GM12878 (cell line): ENCODE results near the gene SSU72. TPM values are rescaled to one million over a fixed set of nuclear protein-coding genes. Genes with fewer than 3 reads are reported as not detected.
"Not testable (repeated sequence)": the region's sequence is repeated elsewhere in the genome, so short reads cannot be mapped to it uniquely, and the experiment has no call there.

ENCODE experiments used
- ATAC-seq: fragments of 200-7000 bp; cut with Tn5 transposase; 3 replicates; pipeline ENCODE4 v1.9.1; 2020; ENCODE audit warnings: mild to moderate bottlenecking, moderate library complexity
- BruUV-seq: library from RNA; stranded (reverse); fragments of 400-500 nt; replicated peaks from 2 replicates; lab custom pipeline; 2021; lab: Mats Ljungman, UMichigan
- CTCF ChIA-PET: fragments of 300-600 bp; sonication (Branson Sonifier 250); formaldehyde crosslinking; extraction: SDS; loops from one replicate; lab custom pipeline; 2021; ENCODE audit warnings: inconsistent platforms; lab: Yijun Ruan, JAX
- POLR2A ChIA-PET: fragments of 350-600 bp; formaldehyde crosslinking; extraction: SDS; loops from one replicate; lab custom pipeline; 2021; ENCODE audit warnings: inconsistent platforms; lab: Charles Lee
- RAD21 ChIA-PET: fragments of 300-600 bp; sonication (Branson Sonifier 250); formaldehyde crosslinking; loops from one replicate; lab custom pipeline; 2023; ENCODE audit warnings: antibody characterized with exemption; ENCODE audit not compliant: unreplicated experiment; lab: Charles Lee
- SMC1A ChIA-PET: fragments of 300-600 bp; sonication (Branson Sonifier 250); formaldehyde crosslinking; loops from one replicate; lab custom pipeline; 2023; ENCODE audit not compliant: unreplicated experiment, uncharacterized antibody; lab: Charles Lee
- DNase-seq: peaks from one replicate; pipeline ENCODE4 v3.0.0-alpha.2; 2011; ENCODE audit warnings: low read depth, low spot score
- FAIRE-seq: peaks from 3 replicates; lab custom pipeline; 2011; peaks lifted over from hg19 to GRCh38; lab: Jason Lieb, UNC
- H2AFZ ChIP-seq: 2 replicates; pipeline ENCODE4 v1.6.0; 2011; ENCODE audit warnings: low read depth, low read length, control low read depth; ENCODE audit not compliant: control insufficient read depth
- H3K27ac ChIP-seq: 2 replicates; pipeline ENCODE4 v1.5.1; 2011; ENCODE audit warnings: control low read depth; ENCODE audit not compliant: control insufficient read depth, insufficient read depth
- H3K27me3 ChIP-seq, 2 experiments: replicated peaks in 1 of 2; 2 replicates each; pipeline versions ENCODE4 v1.6.0 to v1.6.1; 2011; ENCODE audit warnings: low read length in 1 of 2; ENCODE audit not compliant: control insufficient read depth in 2 of 2, insufficient read depth in 2 of 2
- H3K36me3 ChIP-seq, 2 experiments: 2 replicates each; pipeline ENCODE4 v1.5.1; 2011; ENCODE audit warnings: low read length in 1 of 2; ENCODE audit not compliant: control insufficient read depth in 2 of 2, insufficient read depth in 2 of 2
- H3K4me1 ChIP-seq: 2 replicates; pipeline ENCODE4 v1.6.1; 2011; ENCODE audit warnings: mild to moderate bottlenecking, low read length, moderate library complexity, mixed read lengths; ENCODE audit not compliant: control insufficient read depth, insufficient read depth
- H3K4me2 ChIP-seq: 2 replicates; pipeline ENCODE4 v1.6.0; 2011; ENCODE audit warnings: control low read depth; ENCODE audit not compliant: control insufficient read depth, insufficient read depth
- H3K4me3 ChIP-seq: fragments of 200-600 bp; sonication (generic); 2 replicates; pipeline ENCODE4 v1.5.1; 2016
- H3K79me2 ChIP-seq: 2 replicates; pipeline ENCODE4 v1.6.0; 2011; ENCODE audit warnings: low read length; ENCODE audit not compliant: control insufficient read depth, insufficient read depth
- H3K9ac ChIP-seq: 2 replicates; pipeline ENCODE4 v1.8.0; 2011; ENCODE audit warnings: low read length, control low read depth, mixed read lengths; ENCODE audit not compliant: control insufficient read depth, insufficient read depth
- H3K9me3 ChIP-seq: replicated peaks from 3 replicates; pipeline ENCODE4 v1.5.1; 2011; ENCODE audit warnings: mild to moderate bottlenecking, low read length; ENCODE audit not compliant: control insufficient read depth, insufficient read depth
- H4K20me1 ChIP-seq: 2 replicates; pipeline ENCODE4 v1.6.0; 2011; ENCODE audit not compliant: control insufficient read depth, insufficient read depth
- CBFB ChIP-seq: IDR thresholded peaks from 2 replicates; pipeline ENCODE4 v1.6.1; 2016; ENCODE audit warnings: antibody characterized with exemption, low read depth
- DPF2 ChIP-seq: fragments of 450-650 bp; IDR thresholded peaks from 2 replicates; pipeline ENCODE4 v1.6.1; 2017; ENCODE audit warnings: mild to moderate bottlenecking
- EGR1 ChIP-seq, 2 experiments: IDR thresholded peaks; 1 replicate in 1 of 2; 2 replicates in 1 of 2; pipeline ENCODE4 v1.6.1; 2011 to 2012; ENCODE audit warnings: low read depth in 2 of 2, low read length in 2 of 2, borderline replicate concordance in 1 of 2, mild to moderate bottlenecking in 1 of 2, moderate library complexity in 1 of 2
- MEF2A ChIP-seq: IDR thresholded peaks from 2 replicates; pipeline ENCODE4 v1.6.1; 2011; ENCODE audit warnings: low read depth, mild to moderate bottlenecking, low read length, moderate library complexity; ENCODE audit not compliant: insufficient read depth
- SIX5 ChIP-seq: IDR thresholded peaks from 2 replicates; pipeline ENCODE4 v1.6.1; 2011; ENCODE audit warnings: mild to moderate bottlenecking, low read depth, low read length, moderate library complexity; ENCODE audit not compliant: severe bottlenecking
- STAT3 ChIP-seq: IDR thresholded peaks from 2 replicates; pipeline ENCODE4 v1.6.1; 2011; ENCODE audit warnings: low read depth, low read length, improper control_type of control experiment
- TAF1 ChIP-seq: IDR thresholded peaks from 2 replicates; pipeline ENCODE4 v1.6.1; 2011; ENCODE audit warnings: mild to moderate bottlenecking, low read depth, low read length, borderline replicate concordance
- WGBS: methylation state at CpG from one replicate; pipeline ENCODE4 v1.1.6; 2016; ENCODE audit warnings: low lambda C conversion rate; ENCODE audit not compliant: insufficient replicate concordance, insufficient coverage; ENCODE audit errors: missing lambda C conversion rate; 5-methylcytosine and 5-hydroxymethylcytosine counted together
- in situ Hi-C: fragments of 300-500 bp; cut with MboI; formaldehyde crosslinking; loops from 9 replicates; pipeline ENCODE4 v1.14.3; 2018; ENCODE audit warnings: mixed read lengths
- intact Hi-C: fragments of 100-400 bp; cut with micrococcal nuclease; formaldehyde crosslinking; loops from one replicate; pipeline ENCODE4 v1.14.2; 2022; ENCODE audit not compliant: unreplicated experiment
- polyA plus RNA-seq, 11 experiments: library from polyadenylated mRNA; depleted of rRNA in 4 of 11; unstranded in 6 of 11; stranded (reverse) in 5 of 11; fragments of >200 nt; fragmentation: Nextera tagmentation in 4 of 11; fragmentation: Illumina TruSeq in 1 of 11; extraction: Ambion mirVana in 4 of 11; extraction: Trizol in 1 of 11; gene quantifications; 1 replicate in 1 of 11; 2 replicates in 10 of 11; pipeline versions ENCODE4 v1.2.1 to v1.2.3, GENCODE V29; 2011 to 2016; ENCODE audit warnings: inconsistent platforms in 2 of 11, missing spikeins in 2 of 11, low read depth in 1 of 11
- total RNA-seq, 4 experiments: library from RNA; depleted of rRNA in 3 of 4; stranded (reverse); fragments of >200 nt in 3 of 4; fragmentation: Illumina TruSeq in 1 of 4; extraction: Trizol in 1 of 4; gene quantifications; 2 replicates each; pipeline versions ENCODE4 v1.2.1 to v1.2.3, GENCODE V29; 2013 to 2021

The SSU72 gene
- total and polyA plus RNA-seq, 10 of the 15 experiments (the other 5 are each of a cell fraction or from before 2014, with no cell fraction given), result 28.6 to 172 (median 67.7) TPM

- no peak for TF ChIP-seq DPF2
- no peak for TF ChIP-seq CBFB
- TF ChIP-seq EGR1 (IDR thresholded peaks at IDR 0.05; ENCODE audit: borderline replicate concordance in 1 of 2, low read depth in 2 of 2, low read length in 2 of 2), result no peak
- TF ChIP-seq TAF1, result no peak
- no peak for TF ChIP-seq MEF2A
- no peak for TF ChIP-seq SIX5
- TF ChIP-seq STAT3, result no peak
- 68% methylated on average over 18 of the region's 31 CpGs for WGBS
- in situ Hi-C loops, result no loop called here
- Histone ChIP-seq H3K27me3 (no peaks in the 10 kb centered on the region), H3K9me3 (no peaks in the 10 kb centered on the region; the same call in 1 of the 3 replicates), H4K20me1 (no peaks in the 10 kb centered on the region), H2AFZ (no peak overlapping the region), H3K4me1 (no peaks in the 10 kb centered on the region), H3K36me3 (peaks cover 3 to 4% of the 10 kb centered on the region in 2 experiments; a peak in 3 of 4 replicates), H3K9ac (no peak overlapping the region), H3K4me2 (no peak overlapping the region), H3K79me2 (no peaks in the 10 kb centered on the region), H3K27ac (no peak overlapping the region), H3K4me3 (no peak overlapping the region)
- no peak for DNase-seq
- no peak for FAIRE-seq
- POLR2A ChIA-PET, result no interaction called here
- BruUV-seq, result no TSS peak
- RAD21 ChIA-PET, result no interaction called here
- CTCF ChIA-PET, result no interaction called here
- intact Hi-C loops, result no loop called here
- no peak; the same call in 2 of the 3 replicates for ATAC-seq
- SMC1A ChIA-PET, result no interaction called here
These were observed 40.1 kb downstream of the SSU72 start for GRCh38 chr1:1534401-1535154.

- H3K4me1 ChIP-seq, H3K4me3 ChIP-seq, H3K27ac ChIP-seq, H2AFZ ChIP-seq, H3K36me3 ChIP-seq, POLR2A ChIA-PET, H3K27me3 ChIP-seq, SMC1A ChIA-PET, CTCF ChIA-PET, H4K20me1 ChIP-seq, H3K9me3 ChIP-seq, ATAC-seq, H3K79me2 ChIP-seq, H3K9ac ChIP-seq, DNase-seq, intact Hi-C loops, FAIRE-seq, H3K4me2 ChIP-seq, BruUV-seq, in situ Hi-C loops, RAD21 ChIA-PET: not testable (repeated sequence)
- WGBS, result 89% methylated on average over 18 of the region's 18 CpGs
These were observed 40.8 kb downstream of the SSU72 start for GRCh38 chr1:1533894-1534291.

DNA sequence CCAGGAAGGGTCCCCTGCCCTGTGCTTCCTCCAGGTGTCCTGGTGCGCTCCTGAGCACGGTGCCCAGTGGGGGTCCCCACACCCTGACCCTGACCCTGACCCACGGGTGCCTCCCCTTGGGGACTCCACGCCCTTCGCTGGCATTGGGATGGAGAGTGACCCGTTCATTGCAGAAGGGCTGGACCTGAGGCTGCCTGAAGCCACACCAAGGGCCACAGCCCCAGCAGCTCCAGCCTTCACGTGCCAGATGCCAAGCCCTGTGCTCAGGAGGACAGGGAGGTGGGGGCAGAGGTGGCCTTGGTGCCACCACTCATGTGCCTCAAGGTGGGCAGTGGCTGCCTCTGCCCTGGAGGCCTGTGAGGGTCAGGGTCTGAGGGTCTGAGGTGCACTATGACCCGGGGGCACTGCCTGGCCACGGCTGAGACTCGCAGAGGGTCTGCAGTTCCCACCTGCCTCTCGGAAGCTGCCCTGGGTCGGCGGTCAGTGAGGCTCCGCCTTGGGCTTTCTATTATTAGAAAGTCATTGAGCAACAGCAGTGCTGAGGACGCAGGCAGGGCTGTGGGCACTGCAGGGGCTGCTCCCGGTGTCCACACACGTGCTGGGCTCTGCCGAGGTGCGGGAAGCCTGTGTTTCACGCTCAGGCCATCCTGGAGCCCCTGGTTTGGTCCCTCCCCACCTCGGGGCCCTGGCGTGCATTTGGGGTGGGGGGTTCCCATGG, 41.3 kb downstream of the SSU72 start:
- POLR2A ChIA-PET, H4K20me1 ChIP-seq, BruUV-seq, DNase-seq, H3K9ac ChIP-seq, intact Hi-C loops, H3K4me1 ChIP-seq, H2AFZ ChIP-seq, H3K4me2 ChIP-seq, RAD21 ChIA-PET, FAIRE-seq, H3K79me2 ChIP-seq, in situ Hi-C loops, SMC1A ChIA-PET, H3K27me3 ChIP-seq, H3K4me3 ChIP-seq, ATAC-seq, H3K9me3 ChIP-seq, CTCF ChIA-PET, H3K27ac ChIP-seq: not testable (repeated sequence)
- WGBS, result 76% methylated on average over 15 of the region's 22 CpGs
- H3K36me3 ChIP-seq, result peaks cover 8 to 11% of the 10 kb centered on the region in 2 experiments
